ENCODE measurements around the gene NDUFB5. TPM values are rescaled to one million over a fixed set of nuclear protein-coding genes. Genes with fewer than 3 reads are reported as not detected.

NDUFB5 gene
- total RNA-seq, 1 experiment from 2014 or later: 142 TPM

DNA sequence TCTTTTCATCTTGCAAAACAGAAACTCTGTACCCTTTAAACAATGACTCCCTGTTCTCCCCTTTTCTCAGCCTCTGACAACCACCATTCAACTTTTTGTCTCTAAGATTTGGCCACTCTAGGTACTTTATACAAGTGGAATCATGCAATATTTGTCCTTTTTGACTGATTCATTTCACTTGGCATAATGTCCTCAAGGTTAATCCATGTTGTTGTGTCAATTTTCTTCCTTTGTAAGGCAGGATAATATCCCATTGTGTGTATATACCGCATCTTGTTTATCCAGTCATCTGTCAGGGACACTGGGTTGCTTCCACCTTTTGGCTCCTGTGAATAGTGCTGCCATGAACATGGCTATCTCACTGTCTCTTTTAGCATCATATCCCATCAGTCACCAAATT is 58.5 kb downstream of the NDUFB5 start:
- ATAC-seq (no peak), DNase-seq (ENCODE audit: low read depth, low spot score) (no peak)
- peaks cover 8% of the 10 kb centered on the region for H3K4me1 ChIP-seq (ENCODE audit: control insufficient read depth, insufficient read depth, low read length)
- in situ Hi-C loops (cut with HindIII; ENCODE audit: low pct_unique_long_range_greater_than_20kb, low sequenced_read_pairs): no loop called here
- H3K27me3 ChIP-seq (ENCODE audit: control insufficient read depth, insufficient read depth, low read length): no peaks in the 10 kb centered on the region
- CTCF ChIA-PET: no interaction called here
- POLR2A ChIA-PET: no interaction called here
- TF ChIP-seq POLR2AphosphoS5 (IDR thresholded peaks at IDR 0.05; ENCODE audit: low read depth, low read length) (no peak), SIN3A (IDR thresholded peaks at IDR 0.05; ENCODE audit: borderline replicate concordance, insufficient read depth, low read depth, low read length) (no peak), TCF7L2 (IDR thresholded peaks at IDR 0.05; ENCODE audit: low read depth, low read length) (no peak)
- TF ChIP-seq, protein P1, sequence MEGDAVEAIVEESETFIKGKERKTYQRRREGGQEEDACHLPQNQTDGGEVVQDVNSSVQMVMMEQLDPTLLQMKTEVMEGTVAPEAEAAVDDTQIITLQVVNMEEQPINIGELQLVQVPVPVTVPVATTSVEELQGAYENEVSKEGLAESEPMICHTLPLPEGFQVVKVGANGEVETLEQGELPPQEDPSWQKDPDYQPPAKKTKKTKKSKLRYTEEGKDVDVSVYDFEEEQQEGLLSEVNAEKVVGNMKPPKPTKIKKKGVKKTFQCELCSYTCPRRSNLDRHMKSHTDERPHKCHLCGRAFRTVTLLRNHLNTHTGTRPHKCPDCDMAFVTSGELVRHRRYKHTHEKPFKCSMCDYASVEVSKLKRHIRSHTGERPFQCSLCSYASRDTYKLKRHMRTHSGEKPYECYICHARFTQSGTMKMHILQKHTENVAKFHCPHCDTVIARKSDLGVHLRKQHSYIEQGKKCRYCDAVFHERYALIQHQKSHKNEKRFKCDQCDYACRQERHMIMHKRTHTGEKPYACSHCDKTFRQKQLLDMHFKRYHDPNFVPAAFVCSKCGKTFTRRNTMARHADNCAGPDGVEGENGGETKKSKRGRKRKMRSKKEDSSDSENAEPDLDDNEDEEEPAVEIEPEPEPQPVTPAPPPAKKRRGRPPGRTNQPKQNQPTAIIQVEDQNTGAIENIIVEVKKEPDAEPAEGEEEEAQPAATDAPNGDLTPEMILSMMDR (IDR thresholded peaks at IDR 0.05): no peak
- TF ChIP-seq, protein P2, sequence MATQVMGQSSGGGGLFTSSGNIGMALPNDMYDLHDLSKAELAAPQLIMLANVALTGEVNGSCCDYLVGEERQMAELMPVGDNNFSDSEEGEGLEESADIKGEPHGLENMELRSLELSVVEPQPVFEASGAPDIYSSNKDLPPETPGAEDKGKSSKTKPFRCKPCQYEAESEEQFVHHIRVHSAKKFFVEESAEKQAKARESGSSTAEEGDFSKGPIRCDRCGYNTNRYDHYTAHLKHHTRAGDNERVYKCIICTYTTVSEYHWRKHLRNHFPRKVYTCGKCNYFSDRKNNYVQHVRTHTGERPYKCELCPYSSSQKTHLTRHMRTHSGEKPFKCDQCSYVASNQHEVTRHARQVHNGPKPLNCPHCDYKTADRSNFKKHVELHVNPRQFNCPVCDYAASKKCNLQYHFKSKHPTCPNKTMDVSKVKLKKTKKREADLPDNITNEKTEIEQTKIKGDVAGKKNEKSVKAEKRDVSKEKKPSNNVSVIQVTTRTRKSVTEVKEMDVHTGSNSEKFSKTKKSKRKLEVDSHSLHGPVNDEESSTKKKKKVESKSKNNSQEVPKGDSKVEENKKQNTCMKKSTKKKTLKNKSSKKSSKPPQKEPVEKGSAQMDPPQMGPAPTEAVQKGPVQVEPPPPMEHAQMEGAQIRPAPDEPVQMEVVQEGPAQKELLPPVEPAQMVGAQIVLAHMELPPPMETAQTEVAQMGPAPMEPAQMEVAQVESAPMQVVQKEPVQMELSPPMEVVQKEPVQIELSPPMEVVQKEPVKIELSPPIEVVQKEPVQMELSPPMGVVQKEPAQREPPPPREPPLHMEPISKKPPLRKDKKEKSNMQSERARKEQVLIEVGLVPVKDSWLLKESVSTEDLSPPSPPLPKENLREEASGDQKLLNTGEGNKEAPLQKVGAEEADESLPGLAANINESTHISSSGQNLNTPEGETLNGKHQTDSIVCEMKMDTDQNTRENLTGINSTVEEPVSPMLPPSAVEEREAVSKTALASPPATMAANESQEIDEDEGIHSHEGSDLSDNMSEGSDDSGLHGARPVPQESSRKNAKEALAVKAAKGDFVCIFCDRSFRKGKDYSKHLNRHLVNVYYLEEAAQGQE (IDR thresholded peaks at IDR 0.05; ENCODE audit: insufficient read depth in 1 of 2, low read depth in 2 of 2, low read length in 1 of 2): no peak
- intact Hi-C loops (cut with micrococcal nuclease; ENCODE audit: unreplicated experiment): no loop called here
- no TSS peak for BruUV-seq (replicated peaks)
- no peaks in the 10 kb centered on the region for H3K36me3 ChIP-seq (ENCODE audit: control insufficient read depth, insufficient read depth, low read length)
- no peak overlapping the region for H3K27ac ChIP-seq (ENCODE audit: low read length)
- no peaks in the 10 kb centered on the region for H3K9me3 ChIP-seq (ENCODE audit: control insufficient read depth, insufficient read depth, low read depth, low read length)
- no peak overlapping the region for H3K4me3 ChIP-seq (ENCODE audit: low read depth in 2 of 2, low read length in 2 of 2)

DNA sequence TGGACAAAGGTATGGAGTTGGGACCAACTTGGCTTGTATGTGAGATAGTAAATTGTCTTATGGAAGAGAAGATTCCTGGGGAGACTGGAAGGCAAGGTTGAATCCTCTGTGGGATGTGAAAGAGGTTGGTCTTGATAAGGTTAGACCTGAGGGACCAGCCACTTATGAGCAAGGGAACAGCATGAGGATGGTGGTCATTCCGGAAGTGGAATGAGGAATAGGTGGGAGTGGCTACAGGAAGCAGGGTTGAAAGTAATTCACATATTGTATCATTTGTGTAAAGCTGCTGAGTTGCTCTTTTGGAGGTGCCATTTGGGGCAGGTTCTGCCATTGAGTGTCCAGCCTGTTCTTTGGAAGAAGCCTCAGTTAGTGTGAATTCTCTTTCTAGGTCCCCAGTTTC is 61.4 kb downstream of the NDUFB5 start:
- TF ChIP-seq TCF7L2 (IDR thresholded peaks at IDR 0.05; ENCODE audit: low read depth, low read length): no peak
- TF ChIP-seq, protein P1 (IDR thresholded peaks at IDR 0.05): no peak
- no peak for TF ChIP-seq SIN3A (IDR thresholded peaks at IDR 0.05; ENCODE audit: borderline replicate concordance, insufficient read depth, low read depth, low read length)
- TF ChIP-seq POLR2AphosphoS5 (IDR thresholded peaks at IDR 0.05; ENCODE audit: low read depth, low read length): no peak
- TF ChIP-seq, protein P2 (IDR thresholded peaks at IDR 0.05; ENCODE audit: insufficient read depth in 1 of 2, low read depth in 2 of 2, low read length in 1 of 2): no peak
- ChIA-PET CTCF (no interaction called here), POLR2A (no interaction called here)
- intact Hi-C loops (cut with micrococcal nuclease; ENCODE audit: unreplicated experiment) (no loop called here), in situ Hi-C loops (cut with HindIII; ENCODE audit: low pct_unique_long_range_greater_than_20kb, low sequenced_read_pairs) (no loop called here)
- no peaks in the 10 kb centered on the region for H3K4me1 ChIP-seq (ENCODE audit: control insufficient read depth, insufficient read depth, low read length)
- BruUV-seq (replicated peaks): no TSS peak
- no peak for ATAC-seq
- no peaks in the 10 kb centered on the region for H3K9me3 ChIP-seq (ENCODE audit: control insufficient read depth, insufficient read depth, low read depth, low read length)
- H3K36me3 ChIP-seq (ENCODE audit: control insufficient read depth, insufficient read depth, low read length): no peaks in the 10 kb centered on the region
- no peak overlapping the region for H3K4me3 ChIP-seq (ENCODE audit: low read depth in 2 of 2, low read length in 2 of 2)
- no peaks in the 10 kb centered on the region for H3K27me3 ChIP-seq (ENCODE audit: control insufficient read depth, insufficient read depth, low read length)
- H3K27ac ChIP-seq (ENCODE audit: low read length): no peak overlapping the region
- no peak for DNase-seq (ENCODE audit: low read depth, low spot score)

Data from Panc1 (cell line).